Fibroblast of upper back skin (primary cell): ENCODE measurements around the gene SAMD4A.

Experiments
- DNase-seq: peaks from one replicate; pipeline ENCODE4 v3.0.0-alpha.2; 2013

Gene SAMD4A

GRCh38 chr14:54664961-54665360 lies 98.0 kb downstream of the SAMD4A start:
- no peak for DNase-seq

DNA sequence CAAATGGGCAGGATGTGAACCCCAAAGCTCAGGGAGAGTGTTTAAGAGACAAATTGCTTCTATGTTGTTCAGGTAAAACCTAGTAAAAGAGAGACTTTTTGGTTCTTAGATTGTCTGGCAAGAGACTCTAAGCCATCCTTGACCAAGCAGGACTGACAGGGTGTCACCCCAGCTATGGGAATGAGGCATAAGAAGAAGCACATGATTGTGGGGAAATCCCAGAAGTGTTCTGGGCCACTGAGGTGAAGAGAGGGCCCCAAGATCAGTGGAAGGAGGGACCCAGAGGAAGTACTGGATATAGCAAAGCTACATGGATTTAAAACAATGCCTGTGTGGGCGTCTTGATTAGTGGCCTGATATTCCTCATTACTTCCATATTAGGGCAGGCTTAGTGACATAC lies 99.0 kb downstream of the SAMD4A start:
- DNase-seq = no peak

DNA sequence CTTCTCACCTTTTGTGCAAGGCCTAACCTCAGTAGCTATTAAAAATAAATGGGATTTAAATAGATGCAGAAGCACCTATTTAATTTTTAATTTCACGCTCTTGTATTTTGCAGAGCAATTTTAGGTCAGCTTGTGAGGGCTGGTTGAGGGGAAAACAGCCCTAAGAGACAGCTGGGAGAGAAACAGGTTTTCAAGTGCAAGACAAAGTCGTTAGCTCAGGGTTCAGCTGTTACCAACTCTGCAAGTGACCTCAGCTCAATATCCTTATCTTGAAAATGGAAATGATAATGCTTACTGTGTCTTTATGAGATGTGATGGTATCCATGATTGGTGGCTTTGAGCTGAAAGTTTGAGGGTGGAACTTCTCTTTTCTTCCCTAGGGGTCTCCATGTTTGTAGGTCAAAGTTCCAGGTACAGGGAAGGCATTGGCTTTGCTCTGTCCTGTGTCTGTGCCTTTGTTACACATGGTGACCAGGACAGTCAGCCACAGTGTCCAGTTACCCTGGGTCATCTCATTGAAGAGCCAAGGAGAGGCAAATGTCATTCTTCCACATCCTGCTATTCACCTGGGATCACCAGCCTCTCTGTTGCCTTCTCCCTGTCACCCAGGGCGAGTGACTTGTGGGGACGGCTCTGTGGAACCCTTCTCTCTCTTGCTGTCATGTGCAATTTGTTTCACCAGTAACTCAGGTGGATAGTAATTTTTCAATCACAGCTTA lies 100.3 kb downstream of the SAMD4A start:
- DNase-seq = no peak

DNA sequence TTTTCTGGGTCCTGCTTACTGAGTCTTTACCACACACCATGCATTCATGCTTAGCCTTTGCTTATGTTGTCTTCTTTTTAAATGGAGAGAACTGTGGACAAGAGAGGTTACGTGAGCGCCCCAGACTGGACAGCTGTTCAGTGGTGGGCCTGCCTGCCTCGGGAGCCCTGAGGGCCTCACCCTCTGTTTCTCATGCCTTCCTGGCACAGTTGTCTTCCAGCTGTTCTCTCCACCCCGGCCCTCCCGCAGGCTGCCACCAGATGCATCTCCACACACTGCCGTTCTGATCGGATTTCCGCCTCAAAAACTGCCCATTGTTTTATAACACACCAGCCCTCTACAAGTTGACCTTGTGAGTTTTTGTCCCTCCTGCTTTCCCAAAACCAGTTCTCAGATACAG lies 100.8 kb downstream of the SAMD4A start:
- no peak for DNase-seq

DNA sequence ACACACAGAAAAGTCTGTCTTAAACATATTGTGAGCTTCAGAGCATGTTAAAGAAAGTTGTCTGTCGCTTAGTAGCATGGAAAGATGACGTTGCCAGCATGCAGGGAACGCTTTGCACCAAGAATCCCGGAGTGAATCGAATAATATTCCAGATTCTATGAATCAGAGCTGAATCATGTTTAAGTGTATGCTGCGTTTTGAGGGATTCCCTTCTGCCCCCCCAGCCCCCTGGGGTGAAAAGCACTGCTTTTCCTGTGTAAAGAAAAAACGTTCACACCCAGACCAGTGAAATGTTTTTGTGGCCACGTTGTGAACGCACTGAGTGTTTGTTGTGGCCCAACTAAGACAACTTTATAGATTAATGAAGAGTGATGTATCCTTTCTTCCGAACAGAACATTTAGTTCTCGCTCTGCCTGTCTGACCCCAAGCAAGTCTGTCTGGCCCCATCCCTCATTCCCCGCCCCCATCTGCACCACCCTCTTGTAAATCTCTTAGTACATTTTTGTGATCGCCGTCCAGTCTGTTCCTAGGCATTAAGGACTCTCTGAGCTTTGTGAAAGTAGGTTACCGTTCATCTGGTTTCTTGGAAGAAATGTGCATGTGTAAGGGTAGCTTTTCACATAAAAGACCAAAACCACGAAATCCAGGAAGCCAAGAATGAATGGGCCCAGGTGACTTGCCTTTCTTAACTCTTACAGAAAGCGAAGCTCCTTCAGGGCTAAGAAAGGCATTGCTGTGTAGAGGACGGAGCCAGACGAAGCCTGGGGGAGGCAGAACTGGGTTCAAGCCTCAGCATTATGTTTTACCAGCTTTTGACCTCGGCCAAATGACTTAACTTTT lies 103.0 kb downstream of the SAMD4A start:
- peak; percentile 88 for DNase-seq

DNA sequence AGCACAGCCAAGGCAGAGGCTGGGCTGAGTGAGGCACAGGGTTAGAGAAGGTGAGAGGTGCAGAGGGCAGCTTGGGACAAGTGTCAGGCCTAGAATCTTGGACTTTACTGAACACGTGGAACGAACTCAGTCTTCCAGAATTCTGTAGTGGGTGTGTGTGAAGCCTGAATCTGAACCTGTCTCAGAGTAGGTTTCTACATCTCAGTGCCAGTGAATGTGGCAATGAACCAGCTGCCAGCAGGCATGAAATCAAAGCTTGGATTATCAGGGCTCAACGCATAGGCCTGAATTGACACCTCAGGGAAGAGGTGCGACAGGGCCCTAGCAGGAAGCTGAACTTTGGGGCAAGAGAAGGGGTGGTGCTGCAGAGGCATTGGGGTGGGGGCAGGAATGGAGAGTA lies 104.6 kb downstream of the SAMD4A start:
- DNase-seq = no peak

GRCh38 chr14:54672181-54672580 lies 105.3 kb downstream of the SAMD4A start:
- no peak for DNase-seq

DNA sequence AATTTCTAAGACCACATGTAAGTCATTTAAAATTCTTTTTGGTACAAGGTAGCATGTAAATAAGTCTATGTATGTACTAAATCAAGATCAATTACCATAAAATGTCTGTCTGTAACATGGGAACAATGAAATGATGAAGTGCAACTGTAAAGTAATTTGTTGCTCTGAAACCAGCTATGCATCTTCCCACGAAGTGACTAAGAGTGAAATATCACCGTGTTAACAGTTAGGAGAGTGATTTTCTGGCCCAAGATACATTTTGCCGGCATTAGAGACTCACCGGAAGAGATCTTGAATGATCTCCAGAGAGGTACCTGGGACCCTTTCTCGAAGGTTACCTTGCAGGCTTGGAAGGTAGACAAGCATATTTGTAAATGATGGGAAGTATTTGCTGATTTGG lies 105.8 kb downstream of the SAMD4A start:
- no peak for DNase-seq

DNA sequence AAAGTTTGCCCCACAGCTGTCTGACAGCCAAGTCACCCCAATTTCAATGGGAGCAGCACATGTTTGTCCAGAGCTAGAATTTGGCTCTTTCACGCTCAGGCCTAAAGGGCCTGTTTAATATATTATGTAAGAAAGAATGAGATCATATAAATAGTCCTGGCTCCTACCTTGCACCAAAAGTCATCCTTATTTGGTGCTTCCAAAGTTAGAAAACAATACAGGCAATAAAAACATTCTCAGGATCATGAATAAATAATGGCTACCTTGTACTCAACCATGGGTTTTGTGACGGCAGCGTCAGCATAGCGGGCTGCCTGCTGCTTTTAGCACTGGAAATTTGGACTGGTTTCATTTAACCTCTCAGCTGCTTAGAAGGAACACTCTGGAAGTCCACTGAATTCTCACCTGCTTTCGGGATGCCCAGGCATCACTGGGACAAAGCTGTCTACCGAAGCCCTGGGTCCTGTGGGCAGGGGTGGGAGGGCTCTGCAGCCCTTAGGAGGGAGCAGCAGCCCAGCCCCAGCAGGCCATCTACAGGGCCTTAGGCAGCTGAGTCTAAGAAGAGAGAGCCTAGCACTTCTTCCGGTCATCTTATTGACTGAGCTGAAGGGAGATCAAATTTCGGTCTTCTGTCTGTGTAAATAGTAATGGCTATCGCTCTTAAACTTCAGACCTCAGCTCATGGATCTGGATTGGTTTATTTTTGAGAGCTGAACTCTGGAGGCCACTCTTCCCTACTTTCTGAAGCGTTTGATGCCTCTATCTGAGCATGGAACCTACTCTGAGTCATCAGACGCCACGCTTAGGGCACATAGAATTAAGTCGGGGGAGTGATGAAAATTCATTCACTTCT lies 106.5 kb downstream of the SAMD4A start:
- no peak for DNase-seq

- DNase-seq = no peak
These were observed 107.3 kb downstream of the SAMD4A start for GRCh38 chr14:54674046-54674741.

DNA sequence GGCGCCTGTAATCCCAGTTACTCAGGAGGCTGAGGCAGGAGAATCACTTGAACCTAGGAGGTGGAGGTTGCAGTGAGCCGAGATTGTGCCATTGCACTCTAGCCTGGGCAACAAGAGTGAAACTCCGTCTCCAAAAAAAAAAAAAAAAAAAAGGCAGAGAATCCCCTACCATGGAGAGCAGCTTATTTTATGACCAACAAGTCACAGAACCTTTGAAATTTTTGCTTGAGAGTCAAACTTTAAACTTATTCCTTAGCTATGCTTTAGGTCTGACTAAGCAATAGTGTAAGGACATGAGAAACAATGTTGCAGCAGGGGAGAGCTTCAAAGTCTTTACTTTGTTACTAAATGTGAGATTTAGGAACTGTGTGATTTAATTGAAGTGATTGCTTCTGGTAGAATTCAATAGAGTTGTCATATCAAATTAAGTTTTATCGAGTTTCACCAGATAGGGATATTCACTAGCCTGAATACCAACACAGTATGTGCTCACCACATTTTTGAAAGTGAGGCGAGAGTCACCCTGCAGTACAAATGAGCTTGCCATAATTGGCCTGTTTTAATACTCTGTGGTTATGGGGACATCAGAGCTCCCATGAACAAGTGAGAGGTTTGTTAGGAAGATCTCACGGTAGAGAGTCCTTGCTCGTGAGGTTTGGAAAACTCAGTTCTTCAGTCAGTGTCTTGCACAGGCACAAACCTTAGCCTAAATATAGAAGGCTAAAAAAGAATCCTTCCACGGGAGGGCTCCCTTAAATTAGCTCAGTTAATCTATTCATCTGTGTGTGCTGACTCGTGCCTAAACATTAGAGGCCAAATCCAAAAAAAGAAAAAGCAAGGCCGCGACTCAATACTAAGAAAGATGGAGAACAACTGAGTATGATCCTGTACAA lies 108.6 kb downstream of the SAMD4A start:
- DNase-seq = no peak

DNA sequence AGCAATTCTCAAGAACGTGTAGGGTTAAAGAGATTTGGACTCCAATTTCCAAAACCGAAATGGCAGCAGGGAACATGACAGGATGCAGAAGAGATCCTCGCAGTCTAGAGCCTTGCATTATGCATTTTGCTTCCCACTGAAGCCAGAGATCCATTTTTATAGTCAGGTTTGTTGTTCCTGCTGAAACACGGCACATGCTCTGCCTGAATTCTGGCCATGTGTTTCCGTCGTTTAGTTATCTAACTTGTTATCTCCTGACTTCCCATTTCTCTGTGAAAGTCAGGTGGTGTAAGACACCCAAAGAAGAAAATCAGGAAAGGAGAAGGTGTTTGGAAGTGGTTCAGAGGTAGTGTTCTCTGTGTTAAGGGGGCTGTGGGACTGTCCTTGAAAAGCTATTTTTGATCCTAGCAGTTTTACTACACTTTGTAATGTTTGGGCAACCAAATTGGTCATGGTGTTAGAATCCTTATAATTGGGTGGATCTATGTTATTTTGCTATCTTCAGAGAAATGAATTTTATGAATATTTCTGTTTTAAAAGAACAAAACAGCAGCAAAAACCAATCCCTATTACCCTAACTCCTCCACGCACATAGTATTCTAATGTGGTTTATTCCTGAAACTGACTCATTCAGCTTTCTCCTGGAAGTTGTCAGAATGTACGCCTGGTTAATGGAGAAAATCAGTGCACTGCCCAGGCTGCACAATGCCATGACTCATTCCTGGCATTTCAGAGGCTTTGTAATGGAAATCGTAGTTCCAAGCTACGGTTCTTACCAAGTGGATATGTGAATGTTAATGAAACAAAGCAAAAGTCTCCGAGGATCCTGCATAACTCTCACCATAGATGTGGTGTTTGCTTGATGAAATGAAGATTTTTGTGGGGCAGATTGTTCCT lies 110.1 kb downstream of the SAMD4A start:
- DNase-seq = peak; percentile 96

- no peak for DNase-seq
These were observed 113.7 kb downstream of the SAMD4A start for GRCh38 chr14:54680651-54681050.

DNA sequence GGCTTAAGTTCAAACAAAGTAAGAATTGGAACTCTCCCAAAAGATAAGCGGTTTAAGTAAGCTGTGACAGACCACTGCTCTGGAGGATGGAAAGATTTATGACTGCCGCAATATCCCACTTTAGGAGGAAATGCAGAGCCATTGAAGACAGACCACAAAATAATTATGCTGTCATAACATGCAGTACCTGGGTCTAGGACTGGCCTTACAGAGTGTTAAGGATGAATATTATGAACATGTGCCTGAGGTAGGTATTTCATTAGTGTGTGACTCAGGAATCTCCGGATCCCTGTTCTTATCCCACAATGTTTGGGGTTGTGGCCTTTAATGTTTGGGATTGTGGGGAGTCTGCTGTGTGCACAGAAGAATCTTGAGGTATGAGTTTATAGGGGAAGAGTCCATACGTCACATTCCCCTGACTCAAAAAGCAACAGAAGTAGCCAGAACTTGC lies 114.9 kb downstream of the SAMD4A start:
- peak; percentile 92 for DNase-seq

- DNase-seq = no peak
These were observed 115.7 kb downstream of the SAMD4A start for GRCh38 chr14:54682578-54682977.

DNA sequence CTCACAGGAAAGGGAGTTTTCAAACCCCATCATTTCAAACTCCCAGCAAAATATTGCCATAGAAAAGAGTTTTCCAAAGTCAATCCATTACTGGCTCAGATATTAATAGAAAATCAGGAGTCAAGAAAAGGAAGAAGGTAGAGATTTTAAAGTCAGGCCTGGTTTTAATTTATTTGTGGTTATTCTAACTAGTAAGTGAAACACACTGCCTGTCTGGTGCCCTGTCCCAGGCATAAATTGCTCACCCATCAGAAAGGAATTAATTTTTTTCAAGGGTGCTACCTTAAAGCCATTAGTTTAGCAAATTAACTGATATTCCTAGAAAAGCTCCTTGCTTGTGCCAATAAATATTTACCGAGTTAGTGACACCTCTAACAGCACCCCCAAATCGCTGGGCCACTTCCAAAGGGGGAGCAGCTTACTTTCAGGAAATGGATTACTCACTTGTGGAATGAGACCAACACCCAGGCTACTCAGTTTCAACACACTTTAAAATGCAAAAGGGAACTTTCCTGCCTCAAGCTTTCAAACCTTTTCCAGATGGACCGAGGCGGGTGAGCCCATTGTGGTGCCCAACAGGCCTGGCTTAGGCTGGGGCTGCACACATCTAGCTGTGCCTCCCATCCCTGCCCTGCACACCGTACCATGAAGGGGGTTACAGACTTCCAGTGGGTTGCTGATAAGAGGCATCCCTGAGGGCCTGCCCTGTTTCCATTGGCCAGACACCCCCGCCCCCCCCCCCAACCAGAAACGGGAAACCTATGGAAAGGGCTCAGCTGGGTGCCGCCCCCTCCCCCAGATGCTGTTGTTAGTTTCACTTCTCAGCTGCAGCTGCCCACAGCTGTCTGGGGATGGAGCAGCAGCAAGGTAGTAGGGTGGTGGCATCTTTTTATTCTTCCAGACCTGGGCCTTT lies 117.2 kb downstream of the SAMD4A start:
- DNase-seq = peak; percentile 93

- peak; percentile 23 for DNase-seq
These were observed 118.4 kb downstream of the SAMD4A start for GRCh38 chr14:54685286-54685845.

DNA sequence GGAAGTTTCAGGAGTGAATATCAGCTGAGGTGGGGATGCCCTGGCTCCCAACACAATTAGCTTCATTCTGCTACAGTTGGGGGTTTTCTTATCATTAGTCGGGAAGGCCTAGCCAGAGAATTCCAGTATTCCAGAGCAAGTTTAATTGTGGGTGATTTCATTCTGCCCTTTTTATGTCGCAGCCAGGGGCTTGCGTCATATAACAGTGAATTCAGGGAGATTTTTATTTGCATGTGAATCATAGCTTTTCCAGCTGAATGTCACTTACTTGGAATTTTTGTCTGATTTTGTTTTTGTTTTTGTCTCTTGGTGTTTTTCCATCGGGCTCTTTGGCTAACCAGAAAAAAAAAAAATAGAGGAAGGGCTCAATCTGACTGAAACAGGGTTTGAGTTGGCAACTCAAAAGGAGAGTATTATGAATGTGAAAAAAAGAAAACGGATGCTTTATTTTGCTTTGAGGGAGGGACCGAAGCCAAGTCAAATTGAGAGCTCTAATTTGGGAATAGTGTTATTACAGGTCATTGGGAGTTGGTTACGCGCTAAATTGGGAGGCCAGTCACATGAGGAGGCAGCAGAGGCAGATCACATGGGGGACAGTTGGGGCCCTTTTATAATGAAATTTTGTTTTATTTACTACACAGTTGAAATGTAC lies 119.4 kb downstream of the SAMD4A start:
- peak; percentile 79 for DNase-seq
